Activated CD8-positive, alpha-beta T cell treated with anti-CD3 and anti-CD28 coated beads for 36 hours (primary cell): ENCODE data around the gene PRLH. TPM values are rescaled to one million over a fixed set of nuclear protein-coding genes. Genes with fewer than 3 reads are reported as not detected.

Source experiments
- ATAC-seq: fragments of 200-7000 bp; cut with Tn5 transposase; one replicate; pipeline ENCODE4 v1.10.0; 2021; ENCODE audit warnings: mild to moderate bottlenecking, moderate library complexity
- CTCF ChIA-PET: fragments of 350-600 bp; sonication (Branson Sonifier 250); formaldehyde crosslinking; loops from one replicate; lab custom pipeline; 2021; ENCODE audit warnings: antibody characterized with exemption; lab: Charles Lee
- POLR2A ChIA-PET: fragments of 350-600 bp; sonication (Branson Sonifier 250); formaldehyde crosslinking; loops from one replicate; lab custom pipeline; 2021; ENCODE audit warnings: antibody characterized with exemption; lab: Charles Lee
- DNase-seq: peaks from one replicate; pipeline ENCODE4 v3.0.0-alpha.2; 2020
- H3K27ac Mint-ChIP-seq: one replicate; pipeline ENCODE4 v1.8.0; 2021; ENCODE audit warnings: mild to moderate bottlenecking, mixed read lengths
- H3K27me3 Mint-ChIP-seq: one replicate; pipeline ENCODE4 v1.8.0; 2021; ENCODE audit warnings: mixed read lengths
- H3K36me3 Mint-ChIP-seq: one replicate; pipeline ENCODE4 v1.8.0; 2021; ENCODE audit warnings: low read depth, mixed read lengths
- H3K4me1 Mint-ChIP-seq: one replicate; pipeline ENCODE4 v1.8.0; 2021; ENCODE audit warnings: low read depth, mixed read lengths
- H3K4me3 Mint-ChIP-seq: one replicate; pipeline ENCODE4 v1.8.0; 2021; ENCODE audit warnings: mild to moderate bottlenecking, moderate library complexity, mixed read lengths
- H3K9me3 Mint-ChIP-seq: one replicate; pipeline ENCODE4 v1.8.0; 2021; ENCODE audit warnings: mixed read lengths
- CTCF ChIP-seq: fragments of 200-600 bp; IDR thresholded peaks from one replicate; pipeline ENCODE4 v1.8.0; 2022; ENCODE audit warnings: antibody characterized with exemption, mild to moderate bottlenecking
- intact Hi-C: fragments of 100-400 bp; cut with micrococcal nuclease; formaldehyde crosslinking; loops from one replicate; pipeline ENCODE4 v1.10.0; 2022
- total RNA-seq, 2 experiments: library from RNA; stranded (reverse); gene quantifications; one replicate each; pipeline ENCODE4 v1.2.3, GENCODE V29; 2021

The PRLH gene
- total RNA-seq, 2 experiments from 2014 or later = not detected

GRCh38 chr2:237581751-237582746, 15.7 kb downstream of the PRLH start:
- ATAC-seq = peak; percentile 98
- TF ChIP-seq CTCF = peak; percentile 67
- Mint-ChIP-seq H3K4me3 (no peak overlapping the region), H3K27me3 (no peaks in the 10 kb centered on the region), H3K36me3 (no peaks in the 10 kb centered on the region), H3K4me1 (peaks cover 8% of the 10 kb centered on the region), H3K9me3 (no peaks in the 10 kb centered on the region), H3K27ac (peak overlapping the region; percentile 79)
- ChIA-PET POLR2A (interaction anchor here (0.7 to 1.8 kb wide), 8 partner anchors 10 to 149 kb away, joined by 3 to 9 read pairs (median 4); no protein-coding TSS in a partner anchor), CTCF (interaction anchor here (0.5 to 7.6 kb wide), 39 partner anchors 9 to 225 kb away, joined by 3 to 79 read pairs (median 4); no protein-coding TSS in a partner anchor)
- intact Hi-C loops = loop anchor here (10.0 kb wide), 1 partner anchor 163 kb away; no protein-coding TSS in a partner anchor
- peak; percentile 89 for DNase-seq

GRCh38 chr2:237583385-237584295, 17.3 kb downstream of the PRLH start:
- TF ChIP-seq CTCF = no peak
- no peaks in the 10 kb centered on the region for H3K27me3 Mint-ChIP-seq
- DNase-seq (no peak), ATAC-seq (no peak)
- CTCF ChIA-PET = interaction anchor here (1.0 to 7.6 kb wide), 4 partner anchors 11 to 163 kb away, joined by 4 to 79 read pairs (median 20); no protein-coding TSS in a partner anchor
- POLR2A ChIA-PET = no interaction called here
- no peak overlapping the region for H3K4me3 Mint-ChIP-seq
- intact Hi-C loops = loop anchor here (10.0 kb wide), 1 partner anchor 161 kb away; no protein-coding TSS in a partner anchor
- H3K36me3 Mint-ChIP-seq = no peaks in the 10 kb centered on the region
- H3K27ac Mint-ChIP-seq = no peak overlapping the region
- H3K4me1 Mint-ChIP-seq = peaks cover 8% of the 10 kb centered on the region
- H3K9me3 Mint-ChIP-seq = no peaks in the 10 kb centered on the region

- intact Hi-C loops = loop anchor here (10.0 kb wide), 1 partner anchor 159 kb away; no protein-coding TSS in a partner anchor
- no peaks in the 10 kb centered on the region for H3K9me3 Mint-ChIP-seq
- peaks cover 11% of the 10 kb centered on the region for H3K4me1 Mint-ChIP-seq
- H3K27ac Mint-ChIP-seq = no peak overlapping the region
- H3K4me3 Mint-ChIP-seq = no peak overlapping the region
- ChIA-PET POLR2A (interaction anchor here (0.6 to 1.1 kb wide), 2 partner anchors 15 to 523 kb away, joined by 3 read pairs; no protein-coding TSS in a partner anchor), CTCF (interaction anchor here (1.2 to 7.6 kb wide), 6 partner anchors 14 to 161 kb away, joined by 3 to 79 read pairs (median 6); no protein-coding TSS in a partner anchor)
- DNase-seq (no peak), ATAC-seq (no peak)
- TF ChIP-seq CTCF = no peak
- H3K27me3 Mint-ChIP-seq = no peaks in the 10 kb centered on the region
- no peaks in the 10 kb centered on the region for H3K36me3 Mint-ChIP-seq
Measured at GRCh38 chr2:237585590-237586221, 19.3 kb downstream of the PRLH start.

GRCh38 chr2:237588044-237588696, 21.8 kb downstream of the PRLH start:
- no peak for TF ChIP-seq CTCF
- CTCF ChIA-PET = no interaction called here
- no peak for ATAC-seq

More at GRCh38 chr2:237588044-237588696, 21.8 kb downstream of the PRLH start:
- intact Hi-C loops = loop anchor here (10.0 kb wide), 1 partner anchor 157 kb away; no protein-coding TSS in a partner anchor
- H3K4me1 Mint-ChIP-seq = peaks cover 9% of the 10 kb centered on the region
- POLR2A ChIA-PET = no interaction called here
- DNase-seq = no peak
- H3K27me3 Mint-ChIP-seq = no peaks in the 10 kb centered on the region
- H3K27ac Mint-ChIP-seq = no peak overlapping the region
- no peak overlapping the region for H3K4me3 Mint-ChIP-seq
- H3K36me3 Mint-ChIP-seq = no peaks in the 10 kb centered on the region
- no peaks in the 10 kb centered on the region for H3K9me3 Mint-ChIP-seq
